Activated B cell treated with CpG ODN at 0.5 μM for 24 hours (primary cell): ENCODE results near the gene ID1. TPM values are rescaled to one million over a fixed set of nuclear protein-coding genes. Genes with fewer than 3 reads are reported as not detected.
"Not testable (repeated sequence)": the region's sequence is repeated elsewhere in the genome, so short reads cannot be mapped to it uniquely, and the experiment has no call there.

Experiments used
- ATAC-seq: fragments of 200-7000 bp; cut with Tn5 transposase; one replicate; pipeline ENCODE4 v1.10.0; 2021; ENCODE audit warnings: low read depth, mild to moderate bottlenecking, moderate library complexity
- CTCF ChIA-PET: fragments of 350-600 bp; sonication (Branson Sonifier 250); formaldehyde crosslinking; loops from one replicate; lab custom pipeline; 2021; ENCODE audit warnings: antibody characterized with exemption; lab: Charles Lee
- POLR2A ChIA-PET: fragments of 350-600 bp; sonication (Branson Sonifier 250); formaldehyde crosslinking; loops from one replicate; lab custom pipeline; 2021; ENCODE audit warnings: antibody characterized with exemption; lab: Charles Lee
- DNase-seq: peaks from one replicate; pipeline ENCODE4 v3.0.0; 2022
- H3K27ac Mint-ChIP-seq: one replicate; pipeline ENCODE4 v1.8.0; 2020; ENCODE audit warnings: mixed read lengths
- H3K27me3 Mint-ChIP-seq: one replicate; pipeline ENCODE4 v1.8.0; 2021; ENCODE audit warnings: mixed read lengths
- H3K36me3 Mint-ChIP-seq: one replicate; pipeline ENCODE4 v1.8.0; 2021; ENCODE audit warnings: low read depth, mixed read lengths
- H3K4me1 Mint-ChIP-seq: one replicate; pipeline ENCODE4 v1.8.0; 2021; ENCODE audit warnings: mixed read lengths
- H3K4me3 Mint-ChIP-seq: one replicate; pipeline ENCODE4 v1.8.0; 2020; ENCODE audit warnings: mild to moderate bottlenecking, mixed read lengths
- H3K9me3 Mint-ChIP-seq: one replicate; pipeline ENCODE4 v1.8.0; 2020; ENCODE audit warnings: mixed read lengths
- intact Hi-C: fragments of 100-400 bp; cut with micrococcal nuclease; formaldehyde crosslinking; loops from one replicate; pipeline ENCODE4 v1.15.1; 2024
- total RNA-seq: library from RNA; stranded (reverse); gene quantifications from 2 replicates; pipeline ENCODE4 v1.2.3, GENCODE V29; 2022
- TF ChIP-seq, protein P1 (sequence below): fragments of 200-600 bp; IDR thresholded peaks from one replicate; pipeline ENCODE4 v1.8.0; 2022; ENCODE audit warnings: antibody characterized with exemption, mild to moderate bottlenecking

The ID1 gene
- total RNA-seq, 1 donor from 2014 or later, result 0.60 TPM

DNA sequence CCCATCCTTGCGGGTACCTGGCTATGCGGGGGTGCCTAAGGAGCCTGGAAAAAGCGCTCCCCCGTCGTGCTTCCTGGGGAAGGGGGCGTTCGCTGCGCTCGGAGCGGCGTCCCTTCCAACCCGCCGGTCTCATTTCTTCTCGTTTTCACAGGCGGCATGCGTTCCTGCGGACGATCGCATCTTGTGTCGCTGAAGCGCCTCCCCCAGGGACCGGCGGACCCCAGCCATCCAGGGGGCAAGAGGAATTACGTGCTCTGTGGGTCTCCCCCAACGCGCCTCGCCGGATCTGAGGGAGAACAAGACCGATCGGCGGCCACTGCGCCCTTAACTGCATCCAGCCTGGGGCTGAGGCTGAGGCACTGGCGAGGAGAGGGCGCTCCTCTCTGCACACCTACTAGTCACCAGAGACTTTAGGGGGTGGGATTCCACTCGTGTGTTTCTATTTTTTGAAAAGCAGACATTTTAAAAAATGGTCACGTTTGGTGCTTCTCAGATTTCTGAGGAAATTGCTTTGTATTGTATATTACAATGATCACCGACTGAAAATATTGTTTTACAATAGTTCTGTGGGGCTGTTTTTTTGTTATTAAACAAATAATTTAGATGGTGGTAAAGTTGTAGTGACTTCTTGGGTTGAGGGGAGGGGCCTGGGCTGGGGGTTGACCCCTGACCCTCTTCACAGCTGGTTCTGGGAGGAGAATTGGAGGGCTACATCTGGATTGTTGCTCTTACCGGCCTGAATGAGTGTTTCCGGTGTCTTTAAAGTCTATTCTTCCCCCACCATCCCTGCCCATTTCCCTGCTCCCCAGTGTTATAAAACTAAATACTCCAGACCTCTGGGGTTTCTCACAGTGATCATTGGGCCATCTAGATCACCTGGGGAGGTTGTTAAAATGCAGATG lies 1.1 kb downstream of the ID1 start:
- ATAC-seq, result no peak
- POLR2A ChIA-PET, result interaction anchor here (1.2 to 1.6 kb wide), 3 partner anchors 33 to 59 kb away, joined by 5 to 15 read pairs (median 5); a partner anchor contains a TSS
- H3K27ac Mint-ChIP-seq, result no peak overlapping the region
- H3K4me1 Mint-ChIP-seq, result peaks cover 30% of the 10 kb centered on the region
- TF ChIP-seq, protein P1, sequence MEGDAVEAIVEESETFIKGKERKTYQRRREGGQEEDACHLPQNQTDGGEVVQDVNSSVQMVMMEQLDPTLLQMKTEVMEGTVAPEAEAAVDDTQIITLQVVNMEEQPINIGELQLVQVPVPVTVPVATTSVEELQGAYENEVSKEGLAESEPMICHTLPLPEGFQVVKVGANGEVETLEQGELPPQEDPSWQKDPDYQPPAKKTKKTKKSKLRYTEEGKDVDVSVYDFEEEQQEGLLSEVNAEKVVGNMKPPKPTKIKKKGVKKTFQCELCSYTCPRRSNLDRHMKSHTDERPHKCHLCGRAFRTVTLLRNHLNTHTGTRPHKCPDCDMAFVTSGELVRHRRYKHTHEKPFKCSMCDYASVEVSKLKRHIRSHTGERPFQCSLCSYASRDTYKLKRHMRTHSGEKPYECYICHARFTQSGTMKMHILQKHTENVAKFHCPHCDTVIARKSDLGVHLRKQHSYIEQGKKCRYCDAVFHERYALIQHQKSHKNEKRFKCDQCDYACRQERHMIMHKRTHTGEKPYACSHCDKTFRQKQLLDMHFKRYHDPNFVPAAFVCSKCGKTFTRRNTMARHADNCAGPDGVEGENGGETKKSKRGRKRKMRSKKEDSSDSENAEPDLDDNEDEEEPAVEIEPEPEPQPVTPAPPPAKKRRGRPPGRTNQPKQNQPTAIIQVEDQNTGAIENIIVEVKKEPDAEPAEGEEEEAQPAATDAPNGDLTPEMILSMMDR, result no peak
- intact Hi-C loops, result loop anchor here (1.0 to 2.0 kb wide), 6 partner anchors 7 to 117 kb away; partner anchors contain the start of genes BCL2L1 and HM13
- peaks cover 3% of the 10 kb centered on the region for H3K36me3 Mint-ChIP-seq
- peak overlapping the region; percentile 97 for H3K4me3 Mint-ChIP-seq
- CTCF ChIA-PET, result interaction anchor here (1.3 to 1.8 kb wide), 3 partner anchors 36 to 49 kb away, joined by 3 to 16 read pairs (median 5); no protein-coding TSS in a partner anchor
- peaks cover 44% of the 10 kb centered on the region for H3K27me3 Mint-ChIP-seq
- H3K9me3 Mint-ChIP-seq, result no peaks in the 10 kb centered on the region
- peak; percentile 30 for DNase-seq

DNA sequence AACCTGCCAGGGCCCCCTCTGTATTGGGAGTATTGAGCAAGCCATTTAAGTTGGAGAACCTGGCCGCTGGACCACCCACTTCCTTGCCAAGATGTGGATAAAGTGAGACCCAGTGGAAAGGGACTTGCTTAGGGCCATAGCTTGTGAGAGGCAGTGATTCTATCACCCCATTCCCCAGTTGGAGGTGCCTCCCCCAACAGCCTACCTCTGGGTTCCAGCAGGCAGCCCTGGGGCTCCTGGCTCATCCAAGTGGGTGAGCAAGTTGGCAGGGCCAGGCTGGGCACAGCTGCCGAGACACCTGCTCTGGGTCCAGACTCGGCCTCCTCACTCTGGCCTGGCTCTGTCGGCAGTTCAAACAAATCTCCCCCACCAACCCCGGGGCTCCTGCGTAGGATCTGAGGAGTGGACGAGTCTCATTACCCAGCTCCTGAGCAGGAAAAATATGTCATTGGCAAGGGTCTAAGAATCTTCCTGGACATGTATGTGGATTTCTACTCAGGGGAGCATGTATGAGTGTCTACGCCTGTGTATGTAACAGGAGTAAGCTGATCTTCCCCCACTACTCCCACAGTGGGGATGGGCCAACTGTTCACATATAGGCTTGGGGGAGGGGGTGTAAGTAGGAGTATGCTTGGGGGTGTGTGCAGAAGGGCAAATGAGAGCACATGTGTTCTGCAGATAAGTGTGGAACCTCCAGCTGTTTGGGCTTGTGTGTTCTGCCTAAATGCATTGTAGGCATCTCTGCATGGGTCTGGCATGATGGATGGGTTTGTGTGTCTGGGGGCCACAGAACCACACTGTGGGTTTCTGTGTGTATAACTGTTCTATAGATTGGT lies 1.9 kb downstream of the ID1 start:
- Mint-ChIP-seq H3K27me3 (peaks cover 44% of the 10 kb centered on the region), H3K27ac (no peak overlapping the region), H3K4me1 (peaks cover 30% of the 10 kb centered on the region), H3K9me3 (no peaks in the 10 kb centered on the region), H3K36me3 (peaks cover 3% of the 10 kb centered on the region), H3K4me3 (no peak overlapping the region)
- TF ChIP-seq, protein P1, result no peak
- CTCF ChIA-PET, result interaction anchor here (0.8 to 1.6 kb wide), 2 partner anchors 37 to 50 kb away, joined by 3 to 5 read pairs; no protein-coding TSS in a partner anchor
- intact Hi-C loops, result no loop called here
- no peak for DNase-seq
- POLR2A ChIA-PET, result no interaction called here
- ATAC-seq, result no peak

DNA sequence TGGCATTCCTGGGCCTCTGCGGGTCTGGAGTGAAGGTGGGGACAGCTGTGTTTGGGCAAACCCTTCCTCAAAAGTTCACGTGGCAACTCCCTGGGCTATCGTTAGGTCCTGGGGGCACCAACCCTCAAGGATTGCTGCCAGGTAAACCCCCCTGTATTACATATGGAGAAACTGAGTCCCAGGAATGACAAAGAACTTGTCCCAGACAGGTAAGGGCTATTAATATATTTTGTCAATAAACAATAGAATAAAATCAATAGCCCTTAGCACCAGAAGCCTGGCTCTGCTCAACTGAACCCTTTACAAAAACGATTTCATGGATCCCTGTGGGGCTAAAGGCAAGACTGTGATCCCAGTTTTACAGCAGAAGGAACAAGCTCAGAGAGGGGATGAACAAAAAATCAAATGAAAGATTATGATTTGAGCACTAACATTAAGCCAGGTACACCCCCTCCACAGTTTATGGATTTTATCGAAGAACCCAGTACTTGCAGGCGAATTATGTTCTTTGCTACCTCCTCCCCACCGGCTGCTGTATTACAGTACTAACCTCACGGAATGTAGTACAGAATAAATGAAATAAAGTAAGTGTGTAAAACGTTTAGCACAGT lies 2.7 kb downstream of the ID1 start:
- no peak overlapping the region for H3K27ac Mint-ChIP-seq
- H3K4me1 Mint-ChIP-seq, result peaks cover 27% of the 10 kb centered on the region
- peaks cover 3% of the 10 kb centered on the region for H3K36me3 Mint-ChIP-seq
- peaks cover 40% of the 10 kb centered on the region for H3K27me3 Mint-ChIP-seq
- ChIA-PET POLR2A (interaction anchor here (1.4 kb wide), 1 partner anchor 35 kb away, joined by 4 read pairs; no protein-coding TSS in a partner anchor), CTCF (interaction anchor here (0.8 to 1.6 kb wide), 4 partner anchors 38 to 50 kb away, joined by 3 to 8 read pairs (median 4); no protein-coding TSS in a partner anchor)
- TF ChIP-seq, protein P1, result no peak
- ATAC-seq, result no peak
- DNase-seq, result no peak
- H3K9me3 Mint-ChIP-seq, result no peaks in the 10 kb centered on the region
- no peak overlapping the region for H3K4me3 Mint-ChIP-seq
- intact Hi-C loops, result no loop called here

DNA sequence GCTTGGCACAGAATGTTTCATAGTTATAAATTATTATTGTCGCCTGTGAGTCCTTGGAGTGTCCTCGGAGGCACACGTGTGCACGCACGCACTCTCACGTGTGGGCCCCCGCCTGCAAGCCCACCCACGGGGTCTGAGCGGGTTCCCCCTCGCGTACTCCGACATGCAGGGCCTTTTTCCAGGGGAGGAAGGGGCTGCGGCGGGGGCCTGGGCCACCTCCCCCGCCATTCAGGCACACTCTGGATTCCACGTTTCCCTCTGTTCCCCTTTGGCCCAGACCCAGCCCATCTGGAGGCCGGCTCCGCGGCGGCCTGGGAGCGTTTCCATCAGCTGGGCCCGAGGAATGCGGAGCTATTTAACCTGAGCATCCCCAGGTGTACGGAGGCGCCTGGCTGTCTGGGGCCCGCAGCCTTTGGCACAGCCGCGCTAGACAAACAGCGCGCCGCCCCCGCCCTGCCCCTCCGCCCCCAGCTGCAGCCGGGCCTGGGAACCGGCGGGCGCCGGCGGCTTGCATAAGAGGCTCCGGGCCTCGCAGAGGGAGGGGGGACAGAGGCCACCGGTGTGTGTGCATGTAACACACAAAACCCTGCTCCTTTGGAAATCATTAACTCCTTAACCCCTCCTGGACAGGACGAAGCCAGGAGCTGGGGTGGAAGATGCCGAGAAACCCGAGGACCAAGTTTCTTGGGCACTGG lies 3.3 kb downstream of the ID1 start:
- no peaks in the 10 kb centered on the region for H3K9me3 Mint-ChIP-seq
- POLR2A ChIA-PET, result interaction anchor here (0.6 to 1.4 kb wide), 2 partner anchors 35 to 37 kb away, joined by 4 to 5 read pairs; no protein-coding TSS in a partner anchor
- intact Hi-C loops, result no loop called here
- H3K4me1 Mint-ChIP-seq, result peaks cover 26% of the 10 kb centered on the region
- CTCF ChIA-PET, result interaction anchor here (0.9 to 1.5 kb wide), 3 partner anchors 39 to 47 kb away, joined by 3 to 8 read pairs (median 4); no protein-coding TSS in a partner anchor
- H3K4me3 Mint-ChIP-seq, result no peak overlapping the region
- DNase-seq (no peak), ATAC-seq (no peak)
- peaks cover 37% of the 10 kb centered on the region for H3K27me3 Mint-ChIP-seq
- H3K36me3 Mint-ChIP-seq, result peaks cover 3% of the 10 kb centered on the region
- no peak overlapping the region for H3K27ac Mint-ChIP-seq
- TF ChIP-seq, protein P1, result no peak

DNA sequence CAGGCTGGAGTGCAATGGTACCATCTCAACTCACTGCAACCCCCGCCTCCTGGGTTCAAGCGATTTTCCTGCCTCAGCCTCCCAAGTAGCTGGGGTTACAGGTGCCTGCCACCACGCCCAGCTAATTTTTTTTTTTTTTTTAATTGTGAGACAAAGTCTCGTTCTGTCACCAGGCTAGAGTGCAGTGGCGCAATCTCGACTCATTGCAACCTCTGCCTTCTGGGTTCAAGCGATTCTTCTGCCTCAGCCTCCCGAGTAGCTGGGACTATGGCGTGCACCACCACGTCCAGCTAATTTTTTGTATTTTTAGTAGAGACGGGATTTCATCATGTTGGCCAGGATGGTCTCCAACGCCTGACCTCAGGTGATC lies 7.2 kb downstream of the ID1 start:
- intact Hi-C loops, result loop anchor here (5.0 kb wide), 1 partner anchor 200 kb away; no protein-coding TSS in a partner anchor
- not testable (repeated sequence) for H3K36me3 Mint-ChIP-seq, H3K9me3 Mint-ChIP-seq, H3K4me3 Mint-ChIP-seq, H3K27ac Mint-ChIP-seq, ATAC-seq, H3K4me1 Mint-ChIP-seq, DNase-seq
- CTCF ChIA-PET, result interaction anchor here (0.7 to 4.5 kb wide), 22 partner anchors 9 to 152 kb away, joined by 3 to 256 read pairs (median 4); partner anchors contain the start of genes HM13 and ID1
- peaks cover 20% of the 10 kb centered on the region for H3K27me3 Mint-ChIP-seq
- POLR2A ChIA-PET, result interaction anchor here (1.1 to 2.3 kb wide), 7 partner anchors 40 to 56 kb away, joined by 4 to 17 read pairs (median 11); no protein-coding TSS in a partner anchor
